Hematopoietic multipotent progenitor cell treated with erythropoietin and hydrocortisone succinate and interleukin-3 and kit ligand, for 15 days (in vitro differentiated cells): ENCODE data around the gene SLC25A4.

Experiments
- DNase-seq: peaks from one replicate; pipeline ENCODE4 v3.0.0-alpha.2; 2015; ENCODE audit warnings: low spot score

Gene SLC25A4

GRCh38 chr4:185120631-185120946 lies 22.5 kb upstream of the SLC25A4 start:
- DNase-seq: no peak

GRCh38 chr4:185122681-185123345 lies 20.3 kb upstream of the SLC25A4 start:
- no peak for DNase-seq

- DNase-seq: no peak
Measured at GRCh38 chr4:185124006-185124405, 19.1 kb upstream of the SLC25A4 start.

GRCh38 chr4:185127021-185127925 lies 15.8 kb upstream of the SLC25A4 start:
- DNase-seq: no peak

- DNase-seq: no peak
Measured at GRCh38 chr4:185128272-185129119, 14.6 kb upstream of the SLC25A4 start.

GRCh38 chr4:185134307-185134869 lies 8.7 kb upstream of the SLC25A4 start:
- DNase-seq: peak; percentile 65

- DNase-seq: no peak
Measured at GRCh38 chr4:185137233-185137925, 5.7 kb upstream of the SLC25A4 start.

GRCh38 chr4:185138161-185138560 lies 4.9 kb upstream of the SLC25A4 start:
- no peak for DNase-seq

- no peak for DNase-seq
Measured at GRCh38 chr4:185139736-185140135, 3.3 kb upstream of the SLC25A4 start.

- no peak for DNase-seq
Measured at GRCh38 chr4:185141777-185142176, 1.3 kb upstream of the SLC25A4 start.

GRCh38 chr4:185142564-185142911 lies 528 bp upstream of the SLC25A4 start:
- no peak for DNase-seq

- DNase-seq: no peak
Measured at GRCh38 chr4:185143601-185143969, 519 bp downstream of the SLC25A4 start.

GRCh38 chr4:185144601-185145240 lies 1.7 kb downstream of the SLC25A4 start:
- no peak for DNase-seq

GRCh38 chr4:185145572-185145971 lies 2.5 kb downstream of the SLC25A4 start:
- no peak for DNase-seq

GRCh38 chr4:185149392-185149791 lies 6.3 kb downstream of the SLC25A4 start:
- no peak for DNase-seq

- no peak for DNase-seq
Measured at GRCh38 chr4:185151296-185151695, 8.2 kb downstream of the SLC25A4 start.

- DNase-seq: no peak
Measured at GRCh38 chr4:185165605-185166063, 22.6 kb downstream of the SLC25A4 start.

GRCh38 chr4:185167234-185167633 lies 24.2 kb downstream of the SLC25A4 start:
- no peak for DNase-seq

GRCh38 chr4:185171373-185172071 lies 28.5 kb downstream of the SLC25A4 start:
- no peak for DNase-seq

- DNase-seq: no peak
Measured at GRCh38 chr4:185179488-185179887, 36.4 kb downstream of the SLC25A4 start.

- DNase-seq: no peak
Measured at GRCh38 chr4:185182239-185182638, 39.2 kb downstream of the SLC25A4 start.
